Esophagus muscularis mucosa (tissue), 3 donors: ENCODE data around the gene UGDH.
"Not testable (repeated sequence)": the region's sequence is repeated elsewhere in the genome, so short reads cannot be mapped to it uniquely, and the experiment has no call there.

ENCODE experiments used
- POLR2AphosphoS5 ChIP-seq, 2 donors: sonication (generic); formaldehyde crosslinking; IDR thresholded peaks; one replicate each; pipeline ENCODE4 v1.6.1; 2017; ENCODE audit warnings: antibody characterized with exemption in 2 of 2
- TF ChIP-seq, protein P1 (sequence below), 3 experiments: fragments of 200-600 bp in 2 of 3; fragments of 450-650 bp in 1 of 3; sonication (generic) in 2 of 3; IDR thresholded peaks; one replicate each; pipeline ENCODE4 v1.5.1; 2017 to 2019; ENCODE audit warnings: antibody characterized with exemption in 3 of 3, mild to moderate bottlenecking in 2 of 3, moderate library complexity in 1 of 3

DNA sequence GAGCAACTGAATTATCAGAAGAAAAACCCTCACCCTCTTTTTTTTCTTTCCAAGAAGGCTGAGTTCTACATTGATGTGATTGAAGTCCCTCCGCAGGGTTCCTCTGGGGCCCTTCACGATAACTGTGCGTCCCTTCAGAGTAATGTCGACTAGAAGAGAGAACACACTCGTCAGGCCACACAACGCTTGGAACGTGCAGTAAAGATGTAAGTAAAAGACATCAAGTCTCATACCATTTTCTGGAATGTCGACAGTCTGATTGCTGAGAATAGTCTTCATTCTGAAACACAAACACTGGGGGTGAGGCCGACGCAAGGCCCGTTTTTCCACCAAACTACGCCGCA is 69.1 kb downstream of the UGDH start:
- not testable (repeated sequence) for TF ChIP-seq POLR2AphosphoS5 (IDR thresholded peaks at IDR 0.05)
- TF ChIP-seq, protein P1, sequence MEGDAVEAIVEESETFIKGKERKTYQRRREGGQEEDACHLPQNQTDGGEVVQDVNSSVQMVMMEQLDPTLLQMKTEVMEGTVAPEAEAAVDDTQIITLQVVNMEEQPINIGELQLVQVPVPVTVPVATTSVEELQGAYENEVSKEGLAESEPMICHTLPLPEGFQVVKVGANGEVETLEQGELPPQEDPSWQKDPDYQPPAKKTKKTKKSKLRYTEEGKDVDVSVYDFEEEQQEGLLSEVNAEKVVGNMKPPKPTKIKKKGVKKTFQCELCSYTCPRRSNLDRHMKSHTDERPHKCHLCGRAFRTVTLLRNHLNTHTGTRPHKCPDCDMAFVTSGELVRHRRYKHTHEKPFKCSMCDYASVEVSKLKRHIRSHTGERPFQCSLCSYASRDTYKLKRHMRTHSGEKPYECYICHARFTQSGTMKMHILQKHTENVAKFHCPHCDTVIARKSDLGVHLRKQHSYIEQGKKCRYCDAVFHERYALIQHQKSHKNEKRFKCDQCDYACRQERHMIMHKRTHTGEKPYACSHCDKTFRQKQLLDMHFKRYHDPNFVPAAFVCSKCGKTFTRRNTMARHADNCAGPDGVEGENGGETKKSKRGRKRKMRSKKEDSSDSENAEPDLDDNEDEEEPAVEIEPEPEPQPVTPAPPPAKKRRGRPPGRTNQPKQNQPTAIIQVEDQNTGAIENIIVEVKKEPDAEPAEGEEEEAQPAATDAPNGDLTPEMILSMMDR (IDR thresholded peaks at IDR 0.05) = not testable (repeated sequence)
